ENCODE measurements around the gene KCNC3.

Gene KCNC3

DNA sequence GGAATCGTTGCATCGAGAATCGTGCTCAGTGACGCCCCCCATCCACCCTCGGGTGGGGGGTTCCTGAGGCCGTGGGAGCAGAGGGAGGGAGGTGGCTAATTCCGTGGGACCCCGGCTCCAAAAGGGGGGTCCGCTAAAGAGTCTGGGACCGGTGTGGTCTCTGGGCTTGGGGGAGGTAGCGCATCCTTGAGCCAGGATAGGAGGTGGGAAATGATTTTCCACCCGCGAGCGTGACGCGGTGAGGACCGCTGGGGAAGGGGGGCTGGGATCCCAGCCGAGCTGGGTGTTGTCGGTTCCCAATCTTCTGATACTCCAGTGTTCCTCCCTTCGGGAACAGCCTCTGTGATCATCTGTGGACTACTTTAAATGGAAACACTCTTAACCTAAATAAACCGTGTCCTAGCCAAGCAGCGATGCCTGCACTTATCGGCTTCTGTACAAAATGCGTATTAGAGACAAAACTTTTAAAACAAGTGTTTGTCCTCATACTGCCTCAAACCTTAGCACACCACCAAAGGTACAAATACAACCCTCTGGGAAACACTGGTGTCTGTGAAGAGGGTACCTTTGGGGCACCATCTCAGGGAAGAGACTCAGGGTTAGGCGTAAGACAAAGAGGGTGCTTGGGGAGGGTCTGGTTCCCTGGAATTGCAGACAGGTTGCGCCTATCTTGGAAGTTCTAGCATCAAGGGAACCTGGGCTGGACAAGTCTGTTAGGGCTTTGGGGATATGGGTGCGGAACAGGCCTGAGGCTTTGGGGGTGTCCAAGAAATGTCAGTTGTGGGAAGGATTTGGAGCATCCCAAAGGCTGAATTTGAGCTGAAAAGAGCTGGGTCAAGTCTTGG is 16.0 kb downstream of the KCNC3 start:
- in situ Hi-C loops (cut with MboI; ENCODE audit: low sequenced_read_pairs) = no loop called here

DNA sequence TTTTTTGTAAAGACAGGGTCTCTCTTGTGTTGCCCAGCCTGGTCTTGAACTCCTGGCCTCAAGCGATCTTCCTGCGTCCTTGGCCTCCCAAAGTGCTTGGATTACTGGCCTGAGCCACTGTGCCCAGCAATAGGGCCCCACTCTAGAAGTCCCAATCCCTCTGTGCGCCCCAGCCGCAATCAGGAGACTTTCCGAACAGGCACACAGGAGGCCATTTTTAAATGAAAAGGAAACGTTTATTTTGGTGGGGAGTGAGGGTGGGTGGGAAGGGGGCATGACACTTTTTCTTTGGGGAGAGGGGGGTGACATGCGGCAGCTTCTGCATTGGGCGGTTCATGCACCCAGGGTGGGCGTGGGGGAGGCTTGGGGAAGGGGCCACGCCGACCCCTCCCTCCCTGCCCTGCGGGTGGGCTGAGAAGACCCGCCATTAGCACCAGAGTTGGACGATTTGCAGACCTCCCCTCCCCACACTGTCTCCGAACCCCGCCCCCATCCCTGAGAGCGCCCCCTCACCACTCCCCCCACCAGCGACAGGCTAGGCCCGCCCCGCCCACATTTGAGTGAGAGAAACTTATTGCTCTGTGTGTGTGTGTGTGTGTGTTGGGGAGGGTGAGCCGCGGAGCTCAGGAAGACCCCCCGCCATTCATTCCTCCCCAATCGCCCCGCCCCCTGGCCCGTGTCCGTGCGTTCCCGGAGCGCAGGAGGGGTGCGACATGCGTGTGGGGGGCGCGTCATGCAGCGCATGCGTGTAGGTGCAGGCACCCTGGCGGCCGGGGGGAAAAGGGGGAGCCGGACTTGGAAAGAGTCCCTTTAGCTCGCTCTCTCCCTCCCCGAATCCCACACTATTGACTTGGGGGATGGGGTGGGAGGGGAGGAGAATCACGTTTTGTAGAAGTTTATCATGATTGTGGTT is 17.2 kb downstream of the KCNC3 start:
- in situ Hi-C loops (cut with MboI; ENCODE audit: low sequenced_read_pairs) = no loop called here

GRCh38 chr19:50310759-50311465 is 18.3 kb downstream of the KCNC3 start:
- in situ Hi-C loops (cut with MboI; ENCODE audit: low sequenced_read_pairs) = no loop called here

DNA sequence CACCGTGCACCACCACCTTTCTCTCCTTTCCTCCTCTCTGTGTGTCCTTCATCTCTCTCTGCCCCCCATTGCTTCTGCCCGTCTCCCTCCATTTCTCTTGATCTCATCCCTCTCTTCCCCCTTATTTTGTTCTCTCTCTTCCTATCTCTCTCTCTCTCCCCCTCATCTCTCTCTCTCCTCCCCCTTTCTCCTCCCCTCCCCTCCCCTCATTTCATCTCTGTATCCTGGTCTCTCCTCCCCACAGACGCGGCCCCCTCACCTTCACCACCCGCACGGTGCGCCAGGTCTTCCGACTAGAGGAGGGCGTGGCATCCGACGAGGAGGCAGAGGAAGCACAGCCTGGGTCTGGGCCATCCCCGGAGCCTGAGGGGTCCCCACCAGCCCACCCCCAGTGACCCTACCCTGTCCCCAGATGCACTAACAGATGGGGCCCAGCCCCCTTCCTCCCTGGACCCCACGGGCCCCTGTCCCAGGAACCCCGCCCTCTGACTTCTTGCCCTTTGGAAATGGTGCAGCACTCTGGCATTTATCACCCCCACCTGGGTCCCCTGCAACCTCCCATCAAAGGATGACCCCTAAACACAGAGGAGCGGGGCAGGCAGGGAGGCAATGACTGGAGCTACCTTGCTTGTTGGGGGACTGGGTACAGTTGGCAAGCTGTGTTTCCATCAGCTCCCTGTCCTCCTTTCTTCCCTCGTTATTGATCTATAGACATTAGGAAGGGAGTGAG is 19.6 kb downstream of the KCNC3 start:
- in situ Hi-C loops (cut with MboI; ENCODE audit: low sequenced_read_pairs) = no loop called here

GRCh38 chr19:50308991-50309390 is 20.2 kb downstream of the KCNC3 start:
- in situ Hi-C loops (cut with MboI; ENCODE audit: low sequenced_read_pairs) = no loop called here

GRCh38 chr19:50303558-50303957 is 25.6 kb downstream of the KCNC3 start:
- in situ Hi-C loops (cut with MboI; ENCODE audit: low sequenced_read_pairs) = no loop called here

DNA sequence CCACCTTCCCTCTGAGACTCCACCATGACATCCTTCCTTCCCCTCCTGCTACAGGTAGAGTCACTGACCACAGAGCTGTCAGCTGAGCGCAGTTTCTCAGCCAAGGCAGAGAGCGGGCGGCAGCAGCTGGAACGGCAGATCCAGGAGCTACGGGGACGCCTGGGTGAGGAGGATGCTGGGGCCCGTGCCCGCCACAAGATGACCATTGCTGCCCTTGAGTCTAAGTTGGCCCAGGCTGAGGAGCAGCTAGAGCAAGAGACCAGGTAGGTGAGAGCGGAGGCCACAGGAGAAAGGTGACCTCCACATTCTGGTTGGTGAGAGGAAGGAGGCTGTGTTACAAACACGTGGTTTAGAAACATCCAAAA is 27.6 kb downstream of the KCNC3 start:
- in situ Hi-C loops (cut with MboI; ENCODE audit: low sequenced_read_pairs) = no loop called here

DNA sequence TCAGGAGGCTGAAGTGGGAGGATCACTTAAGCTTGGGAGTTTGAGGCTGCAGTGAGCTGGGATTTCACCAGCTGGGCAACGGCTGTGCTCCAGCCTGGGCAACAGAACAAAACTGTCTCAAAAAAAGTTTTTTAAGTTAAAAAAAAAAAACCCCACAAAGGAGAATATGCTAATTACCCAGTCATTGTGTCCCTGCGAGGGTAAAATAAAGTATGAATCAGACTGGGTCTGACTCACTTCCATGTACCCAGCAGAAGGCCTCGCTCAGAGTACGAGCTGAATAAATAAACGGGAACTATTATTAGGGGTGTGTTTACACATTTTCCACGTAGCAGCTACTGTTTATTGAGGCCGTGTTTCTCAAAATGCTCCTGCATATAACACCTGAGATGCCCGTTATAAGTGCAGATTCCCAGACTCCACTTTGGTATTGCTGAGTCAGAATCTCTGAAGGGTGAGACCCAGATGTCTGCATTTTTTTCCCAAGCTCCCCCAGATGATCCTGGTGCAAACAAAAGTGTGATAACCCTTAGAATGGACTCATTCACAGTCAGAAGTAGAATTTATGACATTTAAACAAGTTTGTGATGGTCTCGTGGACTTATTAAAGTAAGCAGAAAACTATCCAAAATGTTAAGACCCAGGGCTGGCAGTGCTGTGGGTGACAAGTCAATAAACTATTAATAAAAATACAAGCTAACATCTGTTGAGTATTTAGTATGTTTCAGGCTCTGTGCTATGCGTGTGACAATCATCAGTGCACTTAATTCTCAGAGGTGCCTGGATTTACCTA is 28.2 kb downstream of the KCNC3 start:
- in situ Hi-C loops (cut with MboI; ENCODE audit: low sequenced_read_pairs) = no loop called here

- in situ Hi-C loops (cut with MboI; ENCODE audit: low sequenced_read_pairs) = no loop called here
Measured at GRCh38 chr19:50300051-50300450, 29.1 kb downstream of the KCNC3 start.

- in situ Hi-C loops (cut with MboI; ENCODE audit: low sequenced_read_pairs) = no loop called here
Measured at GRCh38 chr19:50293263-50294004, 35.7 kb downstream of the KCNC3 start.

- in situ Hi-C loops (cut with MboI; ENCODE audit: low sequenced_read_pairs) = no loop called here
Measured at GRCh38 chr19:50292216-50292827, 36.9 kb downstream of the KCNC3 start.

GRCh38 chr19:50290775-50291174 is 38.4 kb downstream of the KCNC3 start:
- in situ Hi-C loops (cut with MboI; ENCODE audit: low sequenced_read_pairs) = no loop called here

- in situ Hi-C loops (cut with MboI; ENCODE audit: low sequenced_read_pairs) = no loop called here
Measured at GRCh38 chr19:50290011-50290410, 39.2 kb downstream of the KCNC3 start.

DNA sequence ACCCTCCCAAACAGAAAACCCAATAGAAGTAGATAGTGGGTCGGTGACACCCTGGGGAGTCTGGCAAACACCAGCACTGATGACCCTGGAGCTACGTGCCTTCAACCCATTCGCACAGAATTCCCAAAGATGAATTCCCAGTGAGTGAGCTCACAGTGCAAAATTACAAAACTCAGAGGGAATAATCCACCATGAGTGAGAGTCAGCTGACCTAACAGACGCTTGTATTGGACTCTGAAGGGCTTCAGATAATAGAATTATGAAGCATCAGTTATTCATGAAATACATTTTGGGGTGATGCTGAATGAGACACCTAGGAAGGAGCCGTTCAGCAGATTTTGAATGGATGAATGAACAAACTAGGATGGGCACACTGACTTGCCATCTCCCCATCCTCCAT is 40.2 kb downstream of the KCNC3 start:
- in situ Hi-C loops (cut with MboI; ENCODE audit: low sequenced_read_pairs) = no loop called here

GRCh38 chr19:50287331-50287730 is 41.8 kb downstream of the KCNC3 start:
- in situ Hi-C loops (cut with MboI; ENCODE audit: low sequenced_read_pairs) = no loop called here

DNA sequence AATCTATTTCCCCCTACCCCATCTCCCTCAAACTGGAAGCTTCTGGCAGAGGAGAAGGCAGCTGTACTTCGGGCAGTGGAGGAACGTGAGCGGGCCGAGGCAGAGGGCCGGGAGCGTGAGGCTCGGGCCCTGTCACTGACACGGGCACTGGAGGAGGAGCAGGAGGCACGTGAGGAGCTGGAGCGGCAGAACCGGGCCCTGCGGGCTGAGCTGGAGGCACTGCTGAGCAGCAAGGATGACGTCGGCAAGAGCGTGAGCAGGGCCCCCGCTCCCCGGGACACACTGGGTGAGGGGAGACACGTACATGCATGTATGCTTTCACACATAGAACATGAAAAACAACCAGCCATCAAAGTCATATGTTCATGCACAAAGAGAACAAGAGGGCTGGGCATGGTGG is 42.7 kb downstream of the KCNC3 start:
- in situ Hi-C loops (cut with MboI; ENCODE audit: low sequenced_read_pairs) = no loop called here

DNA sequence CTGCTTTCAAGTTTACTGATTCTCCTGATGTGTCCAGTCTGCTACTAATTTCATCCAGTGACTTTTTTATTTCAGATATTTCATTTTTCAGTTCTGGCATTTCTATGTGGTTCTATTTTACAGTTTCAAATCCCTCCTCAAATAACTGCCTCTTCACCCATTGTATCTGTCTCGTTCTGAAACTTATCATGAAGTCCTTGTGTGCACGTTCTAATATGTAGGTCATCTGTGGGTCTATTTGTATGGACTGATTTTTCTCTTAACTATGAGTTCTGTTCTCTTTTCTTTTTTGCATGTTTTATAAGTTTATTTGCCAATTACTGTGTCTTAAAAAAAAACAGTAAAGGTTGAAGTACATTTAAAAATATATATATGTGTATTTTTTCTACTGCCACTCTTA is 43.3 kb downstream of the KCNC3 start:
- in situ Hi-C loops (cut with MboI; ENCODE audit: low sequenced_read_pairs) = no loop called here

- in situ Hi-C loops (cut with MboI; ENCODE audit: low sequenced_read_pairs) = no loop called here
Measured at GRCh38 chr19:50281491-50281890, 47.7 kb downstream of the KCNC3 start.

GRCh38 chr19:50280983-50281382 is 48.2 kb downstream of the KCNC3 start:
- in situ Hi-C loops (cut with MboI; ENCODE audit: low sequenced_read_pairs) = no loop called here
